GM21423 (cell line): Measurements from ENCODE around the gene IGSF9B.

Source experiments
- ATAC-seq: cut with Tn5 transposase; IDR thresholded peaks from one replicate; pipeline ENCODE4 v1.9.1; 2021; ENCODE audit warnings: mild to moderate bottlenecking, moderate library complexity; ENCODE audit not compliant: unreplicated experiment

The IGSF9B gene

GRCh38 chr11:133903875-133904817 is 52.6 kb downstream of the IGSF9B start:
- ATAC-seq = no peak

- ATAC-seq = no peak
Observed at GRCh38 chr11:133903056-133903455, 53.7 kb downstream of the IGSF9B start.

- no peak for ATAC-seq
Observed at GRCh38 chr11:133902506-133902905, 54.3 kb downstream of the IGSF9B start.

- no peak for ATAC-seq
Observed at GRCh38 chr11:133901999-133902398, 54.8 kb downstream of the IGSF9B start.

GRCh38 chr11:133901316-133901715 is 55.5 kb downstream of the IGSF9B start:
- no peak for ATAC-seq

GRCh38 chr11:133900176-133901105 is 56.3 kb downstream of the IGSF9B start:
- ATAC-seq = no peak

GRCh38 chr11:133898770-133899115 is 58.0 kb downstream of the IGSF9B start:
- ATAC-seq = no peak

GRCh38 chr11:133898031-133898769 is 58.6 kb downstream of the IGSF9B start:
- no peak for ATAC-seq

DNA sequence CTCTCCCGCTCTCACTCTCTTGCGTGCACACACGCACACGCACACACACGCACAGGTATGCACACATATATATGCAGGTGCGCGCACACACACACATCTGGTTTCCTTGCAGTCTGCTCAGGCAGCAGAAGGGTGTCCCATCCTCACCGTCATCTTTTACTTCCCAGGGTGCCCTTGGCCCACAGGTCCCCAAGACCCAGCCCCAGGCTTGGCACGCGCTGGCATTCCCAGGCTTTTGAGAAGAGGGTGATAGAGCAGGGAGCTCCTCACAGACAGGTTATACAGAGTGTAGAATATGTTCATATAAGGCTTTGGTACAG is 59.5 kb downstream of the IGSF9B start:
- no peak for ATAC-seq

DNA sequence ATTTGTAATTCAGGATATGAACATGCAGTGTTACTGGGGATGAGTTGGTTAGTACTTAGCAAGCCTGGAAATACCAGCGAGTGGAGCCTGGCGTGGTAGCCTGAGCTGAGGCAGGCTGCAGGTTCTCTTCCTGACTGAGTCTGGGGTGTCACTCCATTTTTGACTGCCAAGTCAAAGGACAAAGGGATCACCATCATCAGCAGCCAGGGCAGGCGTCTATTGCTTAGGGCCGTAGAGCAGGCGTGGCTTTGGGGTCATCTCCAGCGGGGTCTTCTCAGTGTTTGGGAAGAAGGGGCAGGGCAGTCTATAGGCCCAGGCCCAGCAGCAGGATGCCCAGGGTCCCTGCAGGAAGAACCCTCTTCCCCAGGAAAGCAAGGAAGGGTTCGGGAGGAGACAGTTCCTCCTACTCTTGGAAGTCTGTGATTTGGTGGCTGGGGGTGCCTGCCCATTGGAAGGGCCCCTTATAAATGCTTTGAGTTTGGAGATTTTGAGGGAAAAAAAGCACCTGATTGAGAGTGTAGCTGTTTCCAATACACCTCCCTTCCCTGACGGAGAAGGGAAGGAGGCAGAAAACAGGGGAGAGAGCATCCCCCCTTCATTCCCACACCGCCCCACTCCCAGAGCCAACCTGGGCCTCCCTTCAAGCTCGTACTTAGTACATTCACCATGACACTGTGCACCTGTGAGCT is 60.0 kb downstream of the IGSF9B start:
- ATAC-seq = no peak

DNA sequence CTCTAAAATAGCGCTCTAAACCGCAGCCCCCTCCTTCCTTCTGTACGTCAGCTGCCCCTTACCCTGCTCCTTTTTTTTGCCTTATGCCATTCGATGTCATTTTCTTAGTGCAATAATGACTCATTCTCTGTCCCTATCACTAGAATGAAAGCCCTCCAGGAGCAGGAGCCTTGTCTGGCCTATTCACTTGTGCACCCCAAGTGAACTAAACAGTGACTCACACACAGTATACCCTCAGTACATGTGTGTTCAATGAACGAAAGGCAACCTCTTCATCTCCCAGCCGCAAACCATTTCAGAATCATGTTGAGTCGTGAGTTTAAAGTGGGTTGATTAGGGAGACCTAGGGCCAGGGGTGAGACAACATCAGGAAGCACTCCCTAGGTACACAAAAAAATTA is 60.7 kb downstream of the IGSF9B start:
- no peak for ATAC-seq

DNA sequence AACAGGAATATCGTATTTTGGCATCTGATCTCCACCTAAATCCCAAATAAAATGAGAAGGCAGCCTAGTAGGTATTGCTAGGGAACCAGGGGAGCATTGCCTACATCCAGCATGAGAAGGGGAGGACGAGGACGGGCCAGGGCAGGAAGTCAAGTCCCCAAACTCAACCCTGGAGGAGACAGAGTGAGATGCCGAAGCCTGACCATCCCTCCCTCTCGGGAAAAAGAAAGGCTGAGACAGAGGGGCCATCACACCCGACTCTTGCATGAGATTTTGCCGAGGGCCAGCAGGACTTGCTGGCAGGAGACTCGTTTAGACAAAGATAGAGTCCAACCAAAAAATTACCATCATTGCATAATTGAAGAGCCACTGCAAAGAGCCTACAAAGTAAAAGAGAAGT is 61.2 kb downstream of the IGSF9B start:
- ATAC-seq = no peak

DNA sequence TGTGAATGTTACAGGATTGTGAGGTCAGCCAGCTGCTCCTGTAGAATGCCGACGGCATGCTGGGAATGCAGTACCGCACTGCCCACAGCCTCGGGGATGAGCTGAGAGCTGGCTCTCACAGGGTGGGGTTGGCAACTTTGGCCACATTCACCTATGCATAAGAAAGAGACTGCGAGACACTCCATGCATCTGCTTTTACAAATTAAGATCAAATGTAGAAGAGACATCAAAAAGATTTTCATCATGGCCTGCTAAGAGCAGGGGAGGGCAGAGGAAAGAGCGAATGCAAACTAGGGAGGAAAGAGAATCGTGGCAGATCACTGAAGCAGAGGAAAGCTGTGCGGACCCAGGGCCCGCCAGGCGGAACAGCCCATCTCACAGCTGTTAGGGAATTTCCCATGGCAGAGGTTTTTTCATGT is 61.7 kb downstream of the IGSF9B start:
- ATAC-seq = no peak

GRCh38 chr11:133893381-133893780 is 63.4 kb downstream of the IGSF9B start:
- ATAC-seq = no peak

- no peak for ATAC-seq
Observed at GRCh38 chr11:133892584-133893380, 64.0 kb downstream of the IGSF9B start.

- ATAC-seq = no peak
Observed at GRCh38 chr11:133892126-133892525, 64.6 kb downstream of the IGSF9B start.

DNA sequence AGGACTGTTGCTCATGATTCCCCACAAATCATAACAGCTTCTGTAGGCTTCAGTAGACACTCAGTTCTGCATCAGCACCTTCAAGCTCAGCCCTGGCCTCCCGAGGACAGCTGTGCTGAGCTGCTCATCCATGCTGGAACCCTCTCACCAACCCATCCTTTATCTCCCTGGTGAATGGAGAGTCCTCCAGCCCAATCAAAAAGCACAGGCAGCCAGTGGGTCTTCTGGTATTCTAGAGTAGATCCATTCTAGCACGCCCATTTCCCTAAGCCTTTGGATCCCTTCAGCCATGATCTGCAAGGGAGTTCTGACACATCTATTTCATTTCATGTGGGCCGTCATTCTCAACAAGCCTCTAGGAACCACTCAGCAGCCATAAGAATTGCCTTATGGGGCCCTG is 66.9 kb downstream of the IGSF9B start:
- no peak for ATAC-seq

DNA sequence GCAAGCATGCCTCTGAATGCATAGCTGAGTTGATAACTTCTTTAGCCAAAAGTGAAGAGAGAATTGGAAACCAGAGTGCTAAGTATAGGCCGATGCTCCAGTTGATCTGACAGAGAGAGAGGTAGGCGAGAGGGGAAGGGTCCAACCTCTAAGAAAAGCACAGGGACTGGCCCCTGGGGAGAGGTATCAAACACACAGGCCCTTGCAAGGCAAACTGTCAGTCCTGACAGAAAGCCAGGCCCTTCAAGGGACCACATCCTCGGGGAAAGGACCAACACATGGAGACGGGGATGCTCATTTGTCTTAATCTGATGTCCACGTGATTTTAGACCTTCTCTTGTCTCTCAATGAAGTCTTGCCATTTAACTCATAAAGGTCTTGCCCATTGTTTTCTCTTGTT is 67.6 kb downstream of the IGSF9B start:
- no peak for ATAC-seq

DNA sequence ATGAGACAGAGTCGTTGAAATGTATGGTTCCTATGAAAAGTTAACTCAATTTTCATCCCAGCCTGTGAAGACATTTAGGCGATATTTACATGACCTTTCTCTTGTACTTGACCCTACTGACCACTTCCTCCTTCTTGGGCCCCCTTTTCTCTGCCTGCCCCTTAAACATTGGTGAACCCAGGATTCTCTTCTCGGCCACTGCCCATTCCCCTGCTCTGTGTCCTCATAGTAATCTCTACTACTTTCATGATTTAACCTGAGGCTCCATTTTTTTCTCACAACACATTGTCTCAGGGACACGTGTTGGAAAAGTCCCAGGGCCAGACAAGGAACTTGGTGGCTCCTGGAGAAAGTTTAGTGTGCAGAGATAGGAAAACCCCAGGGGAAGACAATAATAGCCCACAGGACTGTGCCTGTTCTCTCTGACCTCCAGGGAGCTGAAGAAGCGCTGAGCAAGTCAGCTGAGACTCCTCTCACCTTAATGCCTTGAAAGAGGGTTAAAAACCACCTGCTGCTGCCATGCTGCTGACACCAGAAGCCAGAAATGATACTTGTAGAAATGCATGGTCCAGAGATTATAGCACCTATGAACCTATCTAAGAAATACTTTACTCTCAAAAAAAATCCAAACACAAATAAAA is 69.0 kb downstream of the IGSF9B start:
- no peak for ATAC-seq
